Activated T-helper 2 cell treated with anti-CD3 and anti-CD28 coated beads, Interferon-gamma antibody, Interleukin-2, Interleukin-4, amounts not matched to agents 10 μg/mL and 5 μg/mL and 100 μg/mL, durations not matched to agents 14 hours and 24 hours and 36 hours (primary cell): ENCODE measurements around the gene PGM2. TPM values are rescaled to one million over a fixed set of nuclear protein-coding genes. Genes with fewer than 3 reads are reported as not detected.

Experiments
- DNase-seq: peaks from one replicate; pipeline ENCODE4 v3.0.0; 2021; ENCODE audit warnings: low spot score
- H3K27ac Mint-ChIP-seq: one replicate; pipeline ENCODE4 v1.8.0; 2021; ENCODE audit warnings: mixed read lengths
- H3K27me3 Mint-ChIP-seq: one replicate; pipeline ENCODE4 v1.8.0; 2021; ENCODE audit warnings: low read depth, mixed read lengths
- H3K36me3 Mint-ChIP-seq: one replicate; pipeline ENCODE4 v1.8.0; 2021; ENCODE audit warnings: low read depth, mixed read lengths
- H3K4me1 Mint-ChIP-seq: one replicate; pipeline ENCODE4 v1.8.0; 2021; ENCODE audit warnings: low read depth, mixed read lengths
- H3K4me3 Mint-ChIP-seq: one replicate; pipeline ENCODE4 v1.8.0; 2021; ENCODE audit warnings: low read depth, mild to moderate bottlenecking, moderate library complexity, mixed read lengths
- H3K9me3 Mint-ChIP-seq: one replicate; pipeline ENCODE4 v1.8.0; 2021; ENCODE audit warnings: mixed read lengths
- intact Hi-C: fragments of 100-400 bp; cut with micrococcal nuclease; formaldehyde crosslinking; loops from one replicate; pipeline ENCODE4 v1.15.1; 2023
- total RNA-seq: library from RNA; stranded (reverse); gene quantifications from 2 replicates; pipeline ENCODE4 v1.2.3, GENCODE V29; 2022

Gene PGM2
- total RNA-seq, 1 donor from 2014 or later, result 52.5 TPM

DNA sequence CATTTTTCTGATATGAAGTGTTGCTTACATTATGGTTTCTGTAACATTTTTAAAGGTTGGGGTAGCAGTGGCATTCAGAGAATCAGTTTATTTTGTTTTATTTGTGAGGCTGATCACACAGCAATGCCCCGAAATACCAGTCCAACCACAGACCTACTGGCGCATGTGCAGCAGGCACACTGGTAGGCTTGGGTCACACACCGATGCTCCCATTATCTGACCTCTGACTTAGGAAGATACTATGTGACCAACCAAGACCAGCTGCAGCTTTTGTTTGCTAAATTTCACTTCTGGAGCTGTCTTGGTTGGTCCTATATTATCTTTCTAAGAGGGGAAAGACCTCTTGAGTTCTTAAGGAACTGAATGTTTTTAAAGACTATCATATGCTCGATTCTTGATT is 18.7 kb downstream of the PGM2 start:
- Mint-ChIP-seq H3K4me1 (no peaks in the 10 kb centered on the region), H3K27me3 (no peaks in the 10 kb centered on the region), H3K4me3 (no peak overlapping the region), H3K36me3 (peaks cover 60% of the 10 kb centered on the region), H3K27ac (no peak overlapping the region), H3K9me3 (no peaks in the 10 kb centered on the region)
- DNase-seq, result no peak
- intact Hi-C loops, result no loop called here

DNA sequence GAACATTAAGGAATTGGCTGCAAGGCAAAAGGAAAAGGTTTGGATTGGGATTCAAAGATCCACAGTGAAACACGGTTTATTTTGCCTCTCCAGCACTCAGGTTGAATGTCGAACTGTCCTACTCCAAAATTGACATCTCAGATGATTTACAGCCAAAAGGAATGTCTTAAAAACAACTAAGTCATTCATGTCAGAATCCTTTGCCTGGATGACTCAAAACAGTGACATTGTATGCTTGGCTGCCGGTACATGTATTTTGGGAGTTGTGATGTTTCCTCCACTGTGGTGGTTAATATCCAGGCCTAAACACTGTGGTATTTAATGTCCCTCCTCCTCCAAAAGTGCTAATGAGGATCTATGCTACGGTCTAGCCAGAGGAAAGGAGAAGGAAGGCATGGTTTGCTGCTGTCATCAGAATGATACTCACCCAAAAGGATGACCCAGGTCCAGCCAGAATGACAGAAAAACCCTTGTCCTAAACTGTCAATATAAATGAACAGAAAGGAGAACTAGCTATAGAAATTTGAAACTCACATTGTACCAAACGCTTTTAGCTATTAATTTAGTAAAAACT is 20.9 kb downstream of the PGM2 start:
- no peaks in the 10 kb centered on the region for H3K27me3 Mint-ChIP-seq
- H3K4me3 Mint-ChIP-seq, result no peak overlapping the region
- peaks cover 59% of the 10 kb centered on the region for H3K36me3 Mint-ChIP-seq
- DNase-seq, result no peak
- intact Hi-C loops, result no loop called here
- H3K4me1 Mint-ChIP-seq, result no peaks in the 10 kb centered on the region
- H3K27ac Mint-ChIP-seq, result no peak overlapping the region
- no peaks in the 10 kb centered on the region for H3K9me3 Mint-ChIP-seq

DNA sequence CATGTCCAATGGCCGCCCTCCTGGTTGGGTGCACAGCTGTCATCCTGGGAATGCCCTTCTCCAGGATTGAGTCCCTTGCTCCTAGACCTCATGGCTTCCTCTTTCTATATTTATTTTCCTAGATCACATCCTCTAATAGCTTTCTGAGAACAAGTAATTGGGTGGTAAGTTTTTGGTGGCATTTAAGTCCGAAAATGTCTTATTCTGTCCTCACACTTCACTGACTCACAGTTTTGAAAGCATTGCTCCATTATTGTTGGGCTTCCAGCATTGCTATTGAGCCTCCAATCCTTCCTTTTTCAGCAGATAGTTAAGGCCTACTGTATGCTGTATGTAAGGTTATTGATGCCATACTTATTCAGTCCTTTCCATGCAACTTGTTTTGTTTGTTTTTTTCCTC is 25.9 kb downstream of the PGM2 start:
- Mint-ChIP-seq H3K27ac (no peak overlapping the region), H3K36me3 (peaks cover 58% of the 10 kb centered on the region), H3K9me3 (no peaks in the 10 kb centered on the region), H3K4me1 (no peaks in the 10 kb centered on the region), H3K27me3 (no peaks in the 10 kb centered on the region), H3K4me3 (no peak overlapping the region)
- DNase-seq, result no peak
- intact Hi-C loops, result no loop called here

DNA sequence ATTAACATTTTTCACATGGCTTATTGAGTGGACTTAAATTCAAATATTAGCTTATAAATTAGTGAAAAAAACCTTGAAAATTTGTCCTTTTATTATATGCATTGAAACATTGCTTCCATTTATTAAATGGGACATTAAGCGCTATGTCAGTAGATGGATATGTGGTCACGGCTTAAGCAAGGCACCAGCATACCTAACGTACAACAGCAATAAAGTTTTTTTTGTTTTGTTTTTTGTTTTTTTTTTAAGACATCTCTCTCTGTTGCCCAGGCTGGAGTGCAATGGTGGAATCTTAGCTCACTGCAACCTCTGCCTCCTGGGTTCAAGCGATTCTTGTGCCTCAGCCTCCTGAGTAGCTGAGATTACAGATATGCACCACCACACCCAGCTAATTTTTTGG is 31.6 kb downstream of the PGM2 start:
- intact Hi-C loops, result no loop called here
- H3K27ac Mint-ChIP-seq, result no peak overlapping the region
- no peaks in the 10 kb centered on the region for H3K4me1 Mint-ChIP-seq
- H3K4me3 Mint-ChIP-seq, result no peak overlapping the region
- no peaks in the 10 kb centered on the region for H3K9me3 Mint-ChIP-seq
- no peak for DNase-seq
- no peaks in the 10 kb centered on the region for H3K27me3 Mint-ChIP-seq
- H3K36me3 Mint-ChIP-seq, result peaks cover 47% of the 10 kb centered on the region

DNA sequence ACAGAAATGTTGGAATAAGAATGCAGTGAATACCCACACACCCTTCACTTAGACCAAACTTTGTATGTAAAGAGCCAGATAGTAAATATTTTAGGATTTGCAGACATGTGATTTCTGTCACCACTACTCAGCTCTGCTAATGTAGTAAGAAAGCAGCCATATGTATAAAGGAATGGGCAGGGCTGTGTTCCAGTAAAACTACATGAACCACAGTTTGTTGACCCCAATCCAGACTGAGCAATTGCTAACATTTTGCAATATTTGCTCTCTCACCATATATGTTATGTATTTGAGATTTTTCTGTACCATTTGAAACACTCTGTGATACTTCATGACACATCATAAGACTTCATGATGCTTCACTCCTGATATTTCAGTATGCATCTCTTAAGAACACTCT is 32.4 kb downstream of the PGM2 start:
- Mint-ChIP-seq H3K4me1 (no peaks in the 10 kb centered on the region), H3K36me3 (peaks cover 47% of the 10 kb centered on the region), H3K4me3 (no peak overlapping the region), H3K27ac (no peak overlapping the region), H3K27me3 (no peaks in the 10 kb centered on the region), H3K9me3 (no peaks in the 10 kb centered on the region)
- intact Hi-C loops, result no loop called here
- DNase-seq, result no peak

DNA sequence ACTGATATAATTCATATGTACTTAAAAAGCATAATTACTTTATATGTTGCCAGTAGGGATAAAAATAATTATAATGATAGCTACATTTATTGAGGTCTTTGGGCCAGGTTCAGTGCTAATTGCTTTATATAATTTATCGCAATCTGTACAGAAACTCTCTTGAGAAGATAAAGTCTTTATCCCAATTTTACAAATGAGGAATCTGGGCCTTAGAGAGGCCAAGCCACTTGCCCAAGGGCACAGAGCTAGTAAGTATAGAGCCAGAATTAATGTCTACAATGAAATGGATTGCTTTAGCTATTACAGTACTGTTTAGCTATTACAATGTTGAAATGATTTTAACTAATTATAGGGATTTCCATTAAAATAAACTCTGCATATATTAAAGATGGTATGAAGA is 33.8 kb downstream of the PGM2 start:
- peaks cover 48% of the 10 kb centered on the region for H3K36me3 Mint-ChIP-seq
- H3K4me3 Mint-ChIP-seq, result no peak overlapping the region
- H3K9me3 Mint-ChIP-seq, result no peaks in the 10 kb centered on the region
- DNase-seq, result no peak
- no peaks in the 10 kb centered on the region for H3K4me1 Mint-ChIP-seq
- no peak overlapping the region for H3K27ac Mint-ChIP-seq
- intact Hi-C loops, result no loop called here
- H3K27me3 Mint-ChIP-seq, result no peaks in the 10 kb centered on the region

DNA sequence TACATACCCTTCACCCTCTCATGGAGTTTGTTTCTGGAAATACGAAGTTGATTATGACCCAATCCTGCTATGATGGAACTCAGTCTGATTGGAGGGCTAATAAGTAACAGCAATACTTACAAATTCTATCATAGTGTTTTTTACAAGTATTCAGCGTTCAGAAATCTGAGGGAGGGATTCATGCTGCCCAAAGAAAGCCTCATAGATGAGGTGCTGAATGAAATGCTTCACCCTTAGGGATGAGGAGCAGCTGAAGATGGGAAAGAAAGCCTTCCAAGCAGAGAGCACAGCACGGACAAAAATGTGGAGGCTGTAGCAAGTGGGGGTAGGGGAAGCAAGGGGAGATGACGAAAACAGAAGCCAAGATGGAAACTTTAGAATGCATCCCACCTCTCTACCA is 36.5 kb downstream of the PGM2 start:
- no peak for DNase-seq
- H3K4me1 Mint-ChIP-seq, result no peaks in the 10 kb centered on the region
- H3K27me3 Mint-ChIP-seq, result no peaks in the 10 kb centered on the region
- peaks cover 56% of the 10 kb centered on the region for H3K36me3 Mint-ChIP-seq
- H3K4me3 Mint-ChIP-seq, result no peak overlapping the region
- intact Hi-C loops, result no loop called here
- H3K27ac Mint-ChIP-seq, result no peak overlapping the region
- H3K9me3 Mint-ChIP-seq, result no peaks in the 10 kb centered on the region

DNA sequence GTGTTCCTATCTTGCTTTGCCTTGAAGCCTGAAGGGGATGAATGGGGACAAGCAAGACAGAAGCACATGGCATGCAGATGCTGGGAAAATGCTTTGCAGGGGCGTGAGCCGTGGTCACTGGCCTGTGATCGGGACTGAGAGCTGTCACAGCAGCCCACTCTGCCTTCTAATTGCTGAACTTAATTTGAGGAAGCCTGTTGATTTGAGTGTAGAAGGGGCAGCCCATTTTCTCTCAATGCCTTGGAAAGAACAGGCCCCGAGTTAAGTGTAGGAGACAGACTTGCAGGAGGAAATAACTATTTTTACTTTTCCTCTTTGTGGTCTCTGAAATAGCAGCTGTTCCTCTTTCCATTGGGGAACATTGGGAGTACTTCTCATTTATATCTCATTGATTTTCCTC is 38.3 kb downstream of the PGM2 start:
- peaks cover 52% of the 10 kb centered on the region for H3K36me3 Mint-ChIP-seq

DNA sequence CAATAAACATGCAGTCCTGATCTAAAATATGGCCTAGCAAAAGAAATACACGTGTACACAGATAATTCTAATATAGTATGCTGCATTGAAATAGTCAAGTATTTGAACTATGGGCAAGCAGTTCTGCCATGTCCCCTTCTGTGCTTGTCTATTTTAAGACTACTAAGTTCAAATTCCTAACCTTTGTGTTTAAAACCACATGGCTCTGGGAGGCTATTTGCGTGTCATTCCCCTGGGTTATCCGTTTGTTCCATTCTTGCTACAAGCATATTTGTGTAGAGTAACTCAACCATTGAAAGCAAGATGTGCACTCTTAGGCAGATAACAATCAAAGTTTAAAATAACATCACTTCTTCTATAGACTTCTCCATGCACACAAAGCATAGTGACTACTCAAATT is 39.0 kb downstream of the PGM2 start:
- Mint-ChIP-seq H3K4me1 (no peaks in the 10 kb centered on the region), H3K36me3 (peaks cover 52% of the 10 kb centered on the region), H3K27me3 (no peaks in the 10 kb centered on the region), H3K4me3 (no peak overlapping the region), H3K9me3 (no peaks in the 10 kb centered on the region), H3K27ac (no peak overlapping the region)
- intact Hi-C loops, result no loop called here
- no peak for DNase-seq

More for the DNA sequence above, 38.3 kb downstream of the PGM2 start:
- Mint-ChIP-seq H3K9me3 (no peaks in the 10 kb centered on the region), H3K4me3 (no peak overlapping the region), H3K27me3 (no peaks in the 10 kb centered on the region), H3K4me1 (no peaks in the 10 kb centered on the region), H3K27ac (no peak overlapping the region)
- intact Hi-C loops, result no loop called here
- DNase-seq, result no peak

DNA sequence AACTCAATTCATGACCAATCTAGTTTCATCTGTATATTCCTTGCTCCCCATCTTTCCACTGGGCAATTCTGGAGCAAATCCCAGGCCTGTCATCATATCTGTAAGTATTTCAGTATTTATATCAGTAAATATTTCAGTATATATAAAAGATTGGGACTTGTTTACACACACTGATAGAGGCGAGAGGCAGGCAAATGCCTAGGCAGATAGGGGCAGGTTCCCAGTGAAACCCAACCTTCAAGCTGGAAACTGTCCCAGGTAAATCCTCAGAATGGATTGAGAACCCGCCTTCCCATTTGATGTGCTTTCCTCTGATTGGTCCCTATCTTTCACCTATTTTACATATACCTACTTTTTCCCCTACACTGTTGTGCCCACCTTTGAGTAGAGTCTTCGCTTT is 40.6 kb downstream of the PGM2 start:
- peaks cover 49% of the 10 kb centered on the region for H3K36me3 Mint-ChIP-seq
- no peak overlapping the region for H3K27ac Mint-ChIP-seq

DNA sequence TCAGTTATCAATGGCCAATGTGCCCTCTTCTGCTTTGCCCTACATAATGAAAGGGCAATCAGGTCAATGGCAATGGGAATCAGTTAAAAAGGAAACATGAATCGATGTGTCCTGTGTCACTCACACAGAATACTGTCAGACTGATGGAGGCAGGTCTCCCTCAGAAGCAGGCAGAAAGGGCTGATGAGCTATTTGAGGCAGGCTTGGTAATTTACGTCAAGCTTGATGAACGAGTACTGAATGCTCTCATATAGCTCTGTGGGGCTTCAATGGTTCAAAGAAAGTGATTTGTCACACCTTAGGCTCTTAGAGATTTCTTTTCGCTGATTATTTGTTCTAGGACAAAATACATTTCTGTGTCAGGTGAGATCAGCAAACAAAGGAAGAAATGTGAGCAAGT is 41.8 kb downstream of the PGM2 start:
- Mint-ChIP-seq H3K4me1 (peaks cover 14% of the 10 kb centered on the region), H3K9me3 (no peaks in the 10 kb centered on the region), H3K27me3 (no peaks in the 10 kb centered on the region), H3K4me3 (no peak overlapping the region), H3K27ac (no peak overlapping the region), H3K36me3 (peaks cover 44% of the 10 kb centered on the region)
- no peak for DNase-seq
- intact Hi-C loops, result no loop called here

More for the DNA sequence above, 40.6 kb downstream of the PGM2 start:
- H3K4me3 Mint-ChIP-seq, result no peak overlapping the region
- H3K9me3 Mint-ChIP-seq, result no peaks in the 10 kb centered on the region
- H3K4me1 Mint-ChIP-seq, result peaks cover 4% of the 10 kb centered on the region
- no peak for DNase-seq
- intact Hi-C loops, result no loop called here
- no peaks in the 10 kb centered on the region for H3K27me3 Mint-ChIP-seq

DNA sequence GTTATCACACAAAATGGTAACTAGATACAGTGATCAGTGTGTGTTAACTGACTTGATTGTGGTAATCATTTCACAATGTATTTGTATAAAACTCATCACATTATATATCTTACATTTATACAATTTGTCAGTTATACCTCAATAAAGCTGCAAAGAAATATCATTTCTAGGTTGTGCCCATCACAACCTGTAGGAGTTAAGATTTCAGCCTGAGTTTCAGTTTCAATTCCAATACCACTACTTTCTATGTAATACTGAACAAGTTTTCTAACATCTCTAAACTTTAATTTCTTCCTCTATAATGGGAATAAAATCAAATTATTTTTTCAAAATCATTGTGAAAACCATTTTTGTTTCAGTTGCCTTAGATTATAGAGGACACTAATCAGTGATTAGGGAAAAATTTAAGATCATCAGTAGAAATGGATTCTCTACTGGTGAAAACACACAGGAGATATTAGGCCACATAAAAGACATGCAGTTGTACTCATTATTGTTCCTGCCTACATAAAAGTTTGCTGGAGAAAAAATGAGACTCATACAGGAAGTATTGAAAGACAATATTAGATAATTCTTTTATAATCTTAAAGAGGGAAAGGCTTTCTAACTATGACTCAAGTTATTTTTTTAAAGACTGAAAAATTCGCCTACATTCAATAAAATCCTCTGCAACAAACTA is 46.0 kb downstream of the PGM2 start:
- Mint-ChIP-seq H3K4me3 (no peak overlapping the region), H3K9me3 (no peaks in the 10 kb centered on the region), H3K36me3 (peaks cover 18% of the 10 kb centered on the region), H3K4me1 (peaks cover 22% of the 10 kb centered on the region), H3K27me3 (no peaks in the 10 kb centered on the region), H3K27ac (no peak overlapping the region)
- intact Hi-C loops, result loop anchor here (2.0 kb wide), 1 partner anchor 18 kb away; the partner anchor contains the start of gene TBC1D1
- no peak for DNase-seq

DNA sequence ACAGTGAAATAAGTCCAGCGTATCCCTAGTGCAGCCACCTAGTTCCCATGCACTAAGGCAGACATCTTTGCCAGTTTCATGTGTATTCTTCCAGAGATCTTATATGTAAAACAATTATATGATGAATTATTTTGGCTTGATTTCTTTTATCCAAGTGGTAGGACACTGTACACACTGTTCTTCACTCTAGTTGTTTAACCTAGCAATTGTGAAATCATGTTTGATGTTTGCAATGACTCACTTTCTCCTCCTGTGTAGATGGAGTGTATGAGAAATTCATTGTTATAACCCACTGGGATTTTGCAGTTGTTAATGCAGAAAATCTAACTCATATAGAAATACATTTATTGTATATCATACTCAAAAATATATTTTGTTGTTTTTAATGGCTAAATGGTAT is 46.9 kb downstream of the PGM2 start:
- intact Hi-C loops, result loop anchor here (2.0 kb wide), 1 partner anchor 17 kb away; the partner anchor contains the start of gene TBC1D1
- Mint-ChIP-seq H3K27ac (no peak overlapping the region), H3K9me3 (no peaks in the 10 kb centered on the region), H3K4me1 (peaks cover 22% of the 10 kb centered on the region), H3K4me3 (no peak overlapping the region), H3K36me3 (peaks cover 10% of the 10 kb centered on the region), H3K27me3 (no peaks in the 10 kb centered on the region)
- no peak for DNase-seq
